ENCODE data around the gene ERC2.

ERC2 gene

DNA sequence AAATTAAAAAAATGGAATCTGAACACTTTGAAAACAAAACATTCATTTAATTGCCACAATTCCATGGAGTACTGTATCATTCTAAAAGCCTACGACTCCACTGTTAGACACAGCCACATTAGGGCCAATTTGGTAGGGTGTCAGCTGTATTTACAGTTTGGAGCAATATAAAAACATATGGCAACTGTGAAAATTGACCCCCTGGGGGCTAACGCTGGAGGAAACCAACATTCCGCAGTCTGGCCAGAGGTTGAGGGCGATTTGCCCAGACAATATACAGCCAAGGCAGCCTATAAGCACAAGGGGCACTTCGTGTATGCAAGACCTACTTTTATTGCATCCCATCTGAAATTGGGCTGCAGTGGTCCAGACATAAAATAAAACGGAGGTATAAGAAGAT is 504.7 kb downstream of the ERC2 start:
- TF ChIP-seq, protein P1, sequence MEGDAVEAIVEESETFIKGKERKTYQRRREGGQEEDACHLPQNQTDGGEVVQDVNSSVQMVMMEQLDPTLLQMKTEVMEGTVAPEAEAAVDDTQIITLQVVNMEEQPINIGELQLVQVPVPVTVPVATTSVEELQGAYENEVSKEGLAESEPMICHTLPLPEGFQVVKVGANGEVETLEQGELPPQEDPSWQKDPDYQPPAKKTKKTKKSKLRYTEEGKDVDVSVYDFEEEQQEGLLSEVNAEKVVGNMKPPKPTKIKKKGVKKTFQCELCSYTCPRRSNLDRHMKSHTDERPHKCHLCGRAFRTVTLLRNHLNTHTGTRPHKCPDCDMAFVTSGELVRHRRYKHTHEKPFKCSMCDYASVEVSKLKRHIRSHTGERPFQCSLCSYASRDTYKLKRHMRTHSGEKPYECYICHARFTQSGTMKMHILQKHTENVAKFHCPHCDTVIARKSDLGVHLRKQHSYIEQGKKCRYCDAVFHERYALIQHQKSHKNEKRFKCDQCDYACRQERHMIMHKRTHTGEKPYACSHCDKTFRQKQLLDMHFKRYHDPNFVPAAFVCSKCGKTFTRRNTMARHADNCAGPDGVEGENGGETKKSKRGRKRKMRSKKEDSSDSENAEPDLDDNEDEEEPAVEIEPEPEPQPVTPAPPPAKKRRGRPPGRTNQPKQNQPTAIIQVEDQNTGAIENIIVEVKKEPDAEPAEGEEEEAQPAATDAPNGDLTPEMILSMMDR (IDR thresholded peaks at IDR 0.05; ENCODE audit: low read depth, low read length): no peak
- no peak overlapping the region for H3K27ac ChIP-seq
- H3K27me3 ChIP-seq (ENCODE audit: insufficient read depth, low read depth, severe bottlenecking): no peaks in the 10 kb centered on the region
- DNase-seq: no peak
- H3K9me3 ChIP-seq (ENCODE audit: severe bottlenecking): no peaks in the 10 kb centered on the region
- no peak overlapping the region for H3K4me3 ChIP-seq (ENCODE audit: low read depth, low read length)
- H3K36me3 ChIP-seq: no peaks in the 10 kb centered on the region

DNA sequence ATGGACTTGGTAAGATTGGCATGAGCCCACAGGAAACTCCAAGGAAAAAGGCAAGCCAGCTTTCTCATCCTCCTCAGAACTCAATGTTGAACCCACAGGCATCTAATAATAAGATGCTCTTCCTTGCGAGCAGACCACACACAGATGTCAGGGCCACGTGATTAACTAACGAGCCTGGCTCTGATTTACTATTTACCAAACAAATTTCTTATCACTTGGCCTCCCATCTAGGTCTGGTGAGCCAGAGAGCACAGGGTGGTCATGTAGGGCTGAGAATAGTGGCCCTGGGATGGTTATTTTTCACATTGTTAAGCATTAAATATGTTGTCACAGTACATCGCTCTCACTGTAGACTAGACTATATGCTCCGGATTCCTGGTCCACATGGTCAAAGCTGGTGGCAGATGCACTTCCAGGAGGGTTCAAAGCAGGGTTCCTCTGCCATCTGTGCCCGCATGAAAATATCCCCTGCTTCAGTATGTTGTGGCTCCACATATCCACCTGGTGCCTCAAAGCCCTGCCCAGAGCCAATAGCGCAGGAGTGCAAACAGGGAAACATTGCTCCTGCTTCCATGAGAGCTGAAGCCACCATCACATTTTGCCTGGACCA is 508.7 kb downstream of the ERC2 start:
- TF ChIP-seq, protein P1 (IDR thresholded peaks at IDR 0.05; ENCODE audit: low read depth, low read length): no peak
- no peaks in the 10 kb centered on the region for H3K36me3 ChIP-seq
- H3K9me3 ChIP-seq (ENCODE audit: severe bottlenecking): no peaks in the 10 kb centered on the region
- no peak for DNase-seq
- H3K27ac ChIP-seq: no peak overlapping the region
- no peaks in the 10 kb centered on the region for H3K27me3 ChIP-seq (ENCODE audit: insufficient read depth, low read depth, severe bottlenecking)
- H3K4me3 ChIP-seq (ENCODE audit: low read depth, low read length): no peak overlapping the region

DNA sequence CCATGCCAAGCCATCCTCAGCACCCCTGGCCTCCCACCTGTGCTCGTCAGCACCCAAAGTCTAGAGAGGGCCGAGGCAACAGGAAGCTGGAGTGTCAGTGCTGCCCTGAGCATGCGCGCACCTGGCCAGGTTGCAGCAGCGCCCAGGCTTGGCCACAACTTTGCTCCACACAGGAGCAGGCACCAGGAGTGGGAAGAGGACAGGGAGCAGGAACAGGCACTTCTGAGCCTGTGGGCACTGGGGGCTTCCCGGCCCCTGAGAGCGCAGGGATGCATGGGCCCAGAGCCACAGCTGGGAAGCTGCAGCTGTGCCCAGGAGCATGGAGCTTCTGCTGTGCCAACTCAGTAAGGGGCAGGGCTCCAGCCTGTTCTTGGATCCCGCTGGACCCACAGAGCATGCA is 509.7 kb downstream of the ERC2 start:
- Histone ChIP-seq H3K9me3 (ENCODE audit: severe bottlenecking) (no peaks in the 10 kb centered on the region), H3K27ac (no peak overlapping the region), H3K4me3 (ENCODE audit: low read depth, low read length) (no peak overlapping the region), H3K27me3 (ENCODE audit: insufficient read depth, low read depth, severe bottlenecking) (no peaks in the 10 kb centered on the region), H3K36me3 (no peaks in the 10 kb centered on the region)
- DNase-seq: no peak
- TF ChIP-seq, protein P1 (IDR thresholded peaks at IDR 0.05; ENCODE audit: low read depth, low read length): no peak

DNA sequence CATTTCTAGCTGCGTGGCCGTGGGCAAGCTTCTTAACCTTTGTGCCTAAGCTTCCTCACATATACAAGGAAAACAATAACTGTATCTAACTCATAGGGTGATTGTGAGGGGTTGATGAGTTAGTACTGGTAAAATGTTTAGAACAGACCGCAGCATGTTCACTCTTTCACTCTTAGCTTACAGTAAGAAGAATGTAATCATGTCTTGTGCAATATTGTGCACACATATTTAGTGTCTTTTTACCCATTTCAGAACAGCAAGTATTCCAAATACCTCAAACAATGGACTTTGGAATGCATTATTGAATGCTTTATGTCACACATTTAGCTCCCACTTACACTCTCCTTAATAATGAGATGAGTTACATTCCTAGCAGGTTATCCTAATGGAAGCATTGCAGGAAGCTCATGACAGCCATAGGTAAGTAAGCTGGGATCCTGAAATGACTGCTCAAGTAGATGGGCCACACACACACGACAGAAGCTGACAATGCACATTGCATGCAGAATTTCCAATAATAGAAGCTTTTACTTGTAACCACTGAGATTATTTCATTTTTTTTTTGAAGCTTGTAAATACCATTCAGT is 512.3 kb downstream of the ERC2 start:
- H3K27ac ChIP-seq: no peak overlapping the region
- no peaks in the 10 kb centered on the region for H3K9me3 ChIP-seq (ENCODE audit: severe bottlenecking)
- DNase-seq: no peak
- no peak overlapping the region for H3K4me3 ChIP-seq (ENCODE audit: low read depth, low read length)
- H3K27me3 ChIP-seq (ENCODE audit: insufficient read depth, low read depth, severe bottlenecking): no peaks in the 10 kb centered on the region
- no peaks in the 10 kb centered on the region for H3K36me3 ChIP-seq
- TF ChIP-seq, protein P1 (IDR thresholded peaks at IDR 0.05; ENCODE audit: low read depth, low read length): no peak

DNA sequence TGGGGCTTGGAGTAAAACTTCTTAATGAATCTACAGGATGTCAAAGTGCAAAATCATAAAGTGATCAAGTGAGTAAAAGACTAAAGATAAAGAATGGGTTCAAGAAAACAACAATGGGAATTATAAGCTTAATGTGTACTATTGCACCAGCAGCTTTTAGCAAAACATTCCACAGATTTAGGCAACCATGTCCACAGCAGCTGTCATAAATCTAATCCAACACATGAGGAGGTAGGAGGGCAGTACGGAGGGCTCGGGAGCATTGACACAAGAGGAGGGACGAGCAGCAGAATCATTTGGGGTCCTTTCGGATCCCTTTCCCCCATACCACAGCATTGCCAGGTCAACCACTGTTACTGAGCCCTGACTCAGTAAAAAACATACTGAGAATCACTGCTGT is 516.9 kb downstream of the ERC2 start:
- TF ChIP-seq, protein P1 (IDR thresholded peaks at IDR 0.05; ENCODE audit: low read depth, low read length): no peak
- Histone ChIP-seq H3K9me3 (ENCODE audit: severe bottlenecking) (no peaks in the 10 kb centered on the region), H3K4me3 (ENCODE audit: low read depth, low read length) (no peak overlapping the region), H3K27ac (no peak overlapping the region), H3K36me3 (no peaks in the 10 kb centered on the region), H3K27me3 (ENCODE audit: insufficient read depth, low read depth, severe bottlenecking) (no peaks in the 10 kb centered on the region)
- peak; percentile 28 for DNase-seq

DNA sequence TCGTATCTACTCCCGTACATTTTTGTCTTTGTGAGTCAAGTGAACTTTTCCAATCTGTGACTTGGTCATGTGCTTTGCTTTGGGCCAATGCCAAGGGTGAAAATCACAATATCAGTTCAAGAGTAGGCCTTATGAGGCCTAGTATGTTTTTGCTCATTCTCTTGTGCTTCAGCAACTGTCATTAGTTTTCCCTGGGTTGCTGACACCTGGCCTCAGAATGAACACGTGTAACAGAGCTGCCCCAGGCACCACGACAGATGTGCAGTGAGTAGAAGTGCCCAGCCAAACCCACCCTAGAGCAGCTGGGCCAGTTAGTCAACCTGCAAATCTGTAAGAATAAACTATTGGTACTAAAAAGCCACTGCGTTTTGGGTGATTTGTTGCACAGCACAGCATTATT is 520.9 kb downstream of the ERC2 start:
- H3K4me3 ChIP-seq (ENCODE audit: low read depth, low read length): no peak overlapping the region
- H3K36me3 ChIP-seq: no peaks in the 10 kb centered on the region
- DNase-seq: no peak
- no peaks in the 10 kb centered on the region for H3K9me3 ChIP-seq (ENCODE audit: severe bottlenecking)
- H3K27me3 ChIP-seq (ENCODE audit: insufficient read depth, low read depth, severe bottlenecking): no peaks in the 10 kb centered on the region
- no peak overlapping the region for H3K27ac ChIP-seq
- TF ChIP-seq, protein P1 (IDR thresholded peaks at IDR 0.05; ENCODE audit: low read depth, low read length): no peak

All from WERI-Rb-1 (cell line).